Activated B cell treated with CpG ODN at 0.5 μM for 24 hours (primary cell): ENCODE results near the gene CUL4A. TPM values are rescaled to one million over a fixed set of nuclear protein-coding genes. Genes with fewer than 3 reads are reported as not detected.

Experiments
- ATAC-seq: fragments of 200-7000 bp; cut with Tn5 transposase; one replicate; pipeline ENCODE4 v1.10.0; 2021; ENCODE audit warnings: low read depth, mild to moderate bottlenecking, moderate library complexity
- CTCF ChIA-PET: fragments of 350-600 bp; sonication (Branson Sonifier 250); formaldehyde crosslinking; loops from one replicate; lab custom pipeline; 2021; ENCODE audit warnings: antibody characterized with exemption; lab: Charles Lee
- POLR2A ChIA-PET: fragments of 350-600 bp; sonication (Branson Sonifier 250); formaldehyde crosslinking; loops from one replicate; lab custom pipeline; 2021; ENCODE audit warnings: antibody characterized with exemption; lab: Charles Lee
- DNase-seq: peaks from one replicate; pipeline ENCODE4 v3.0.0; 2022
- H3K27ac Mint-ChIP-seq: one replicate; pipeline ENCODE4 v1.8.0; 2020; ENCODE audit warnings: mixed read lengths
- H3K27me3 Mint-ChIP-seq: one replicate; pipeline ENCODE4 v1.8.0; 2021; ENCODE audit warnings: mixed read lengths
- H3K36me3 Mint-ChIP-seq: one replicate; pipeline ENCODE4 v1.8.0; 2021; ENCODE audit warnings: low read depth, mixed read lengths
- H3K4me1 Mint-ChIP-seq: one replicate; pipeline ENCODE4 v1.8.0; 2021; ENCODE audit warnings: mixed read lengths
- H3K4me3 Mint-ChIP-seq: one replicate; pipeline ENCODE4 v1.8.0; 2020; ENCODE audit warnings: mild to moderate bottlenecking, mixed read lengths
- H3K9me3 Mint-ChIP-seq: one replicate; pipeline ENCODE4 v1.8.0; 2020; ENCODE audit warnings: mixed read lengths
- CTCF ChIP-seq: fragments of 200-600 bp; IDR thresholded peaks from one replicate; pipeline ENCODE4 v1.8.0; 2022; ENCODE audit warnings: antibody characterized with exemption, mild to moderate bottlenecking
- intact Hi-C: fragments of 100-400 bp; cut with micrococcal nuclease; formaldehyde crosslinking; loops from one replicate; pipeline ENCODE4 v1.15.1; 2024
- total RNA-seq: library from RNA; stranded (reverse); gene quantifications from 2 replicates; pipeline ENCODE4 v1.2.3, GENCODE V29; 2022

Gene CUL4A
- total RNA-seq, 1 donor from 2014 or later: 77.2 TPM

GRCh38 chr13:113226873-113227450 is 17.5 kb downstream of the CUL4A start:
- Mint-ChIP-seq H3K9me3 (no peaks in the 10 kb centered on the region), H3K27me3 (no peaks in the 10 kb centered on the region), H3K4me3 (no peak overlapping the region), H3K27ac (no peak overlapping the region), H3K36me3 (peaks cover 87% of the 10 kb centered on the region), H3K4me1 (no peaks in the 10 kb centered on the region)
- ChIA-PET POLR2A (interaction anchor here (1.3 kb wide), 1 partner anchor 17 kb away, joined by 5 read pairs; no protein-coding TSS in a partner anchor), CTCF (no interaction called here)
- no peak for ATAC-seq
- TF ChIP-seq CTCF: no peak
- DNase-seq: no peak
- intact Hi-C loops: no loop called here

- H3K4me1 Mint-ChIP-seq: no peaks in the 10 kb centered on the region
- ChIA-PET POLR2A (no interaction called here), CTCF (no interaction called here)
- peaks cover 86% of the 10 kb centered on the region for H3K36me3 Mint-ChIP-seq
- DNase-seq (no peak), ATAC-seq (no peak)
- no peak for TF ChIP-seq CTCF
- H3K27ac Mint-ChIP-seq: no peak overlapping the region
- no peak overlapping the region for H3K4me3 Mint-ChIP-seq
- no peaks in the 10 kb centered on the region for H3K9me3 Mint-ChIP-seq
- intact Hi-C loops: no loop called here
- H3K27me3 Mint-ChIP-seq: no peaks in the 10 kb centered on the region
Measured at GRCh38 chr13:113229161-113229560, 19.7 kb downstream of the CUL4A start.

GRCh38 chr13:113229791-113230190 is 20.4 kb downstream of the CUL4A start:
- no peak for TF ChIP-seq CTCF
- H3K9me3 Mint-ChIP-seq: no peaks in the 10 kb centered on the region
- intact Hi-C loops: no loop called here
- DNase-seq: no peak
- no peaks in the 10 kb centered on the region for H3K27me3 Mint-ChIP-seq
- H3K4me1 Mint-ChIP-seq: no peaks in the 10 kb centered on the region
- POLR2A ChIA-PET: no interaction called here
- no peak overlapping the region for H3K4me3 Mint-ChIP-seq
- no peak for ATAC-seq
- H3K27ac Mint-ChIP-seq: no peak overlapping the region
- H3K36me3 Mint-ChIP-seq: peaks cover 86% of the 10 kb centered on the region
- CTCF ChIA-PET: no interaction called here

- Mint-ChIP-seq H3K36me3 (peaks cover 85% of the 10 kb centered on the region), H3K27me3 (no peaks in the 10 kb centered on the region), H3K27ac (no peak overlapping the region), H3K4me3 (no peak overlapping the region), H3K4me1 (no peaks in the 10 kb centered on the region), H3K9me3 (no peaks in the 10 kb centered on the region)
- intact Hi-C loops: no loop called here
- TF ChIP-seq CTCF: no peak
- ChIA-PET POLR2A (no interaction called here), CTCF (no interaction called here)
- DNase-seq (no peak), ATAC-seq (no peak)
Measured at GRCh38 chr13:113231306-113232207, 22.1 kb downstream of the CUL4A start.

GRCh38 chr13:113232208-113233003 is 23.0 kb downstream of the CUL4A start:
- ChIA-PET CTCF (no interaction called here), POLR2A (no interaction called here)
- ATAC-seq: no peak
- Mint-ChIP-seq H3K4me1 (no peaks in the 10 kb centered on the region), H3K27ac (no peak overlapping the region), H3K9me3 (no peaks in the 10 kb centered on the region), H3K36me3 (peaks cover 85% of the 10 kb centered on the region), H3K27me3 (no peaks in the 10 kb centered on the region), H3K4me3 (no peak overlapping the region)
- DNase-seq: no peak
- TF ChIP-seq CTCF: no peak
- intact Hi-C loops: no loop called here
